T-helper 1 cell treated with Interleukin-12 subunit alpha and Interleukin-12 subunit beta and Interleukin-4 antibody, amounts not matched to agents 30 ng/mL and 1 ng/mL, for 36 hours (primary cell): ENCODE measurements around the gene KIAA1549. TPM values are rescaled to one million over a fixed set of nuclear protein-coding genes. Genes with fewer than 3 reads are reported as not detected.
"Not testable (repeated sequence)": the region's sequence is repeated elsewhere in the genome, so short reads cannot be mapped to it uniquely, and the experiment has no call there.

Experiments
- intact Hi-C: fragments of 100-400 bp; cut with micrococcal nuclease; formaldehyde crosslinking; loops from one replicate; pipeline ENCODE4 v1.15.1; 2024
- total RNA-seq: library from RNA; stranded (reverse); gene quantifications from 2 replicates; pipeline ENCODE4 v1.2.3, GENCODE V29; 2022

Gene KIAA1549
- total RNA-seq, 1 donor from 2014 or later = 0.42 TPM

- intact Hi-C loops = no loop called here
Measured at GRCh38 chr7:138945154-138945553, 36.0 kb downstream of the KIAA1549 start.

- intact Hi-C loops = no loop called here
Measured at GRCh38 chr7:138944592-138944991, 36.6 kb downstream of the KIAA1549 start.

GRCh38 chr7:138943061-138943460 is 38.1 kb downstream of the KIAA1549 start:
- intact Hi-C loops = no loop called here

GRCh38 chr7:138941545-138941944 is 39.6 kb downstream of the KIAA1549 start:
- intact Hi-C loops = no loop called here

GRCh38 chr7:138940602-138941001 is 40.6 kb downstream of the KIAA1549 start:
- intact Hi-C loops = not testable (repeated sequence)

GRCh38 chr7:138937484-138937883 is 43.7 kb downstream of the KIAA1549 start:
- intact Hi-C loops = no loop called here

- intact Hi-C loops = no loop called here
Measured at GRCh38 chr7:138935465-138936011, 45.7 kb downstream of the KIAA1549 start.

- intact Hi-C loops = no loop called here
Measured at GRCh38 chr7:138934861-138935260, 46.3 kb downstream of the KIAA1549 start.

GRCh38 chr7:138934367-138934766 is 46.8 kb downstream of the KIAA1549 start:
- intact Hi-C loops = no loop called here

- intact Hi-C loops = no loop called here
Measured at GRCh38 chr7:138932870-138933269, 48.3 kb downstream of the KIAA1549 start.

- intact Hi-C loops = no loop called here
Measured at GRCh38 chr7:138932427-138932826, 48.8 kb downstream of the KIAA1549 start.

GRCh38 chr7:138929969-138930368 is 51.2 kb downstream of the KIAA1549 start:
- intact Hi-C loops = no loop called here

- intact Hi-C loops = no loop called here
Measured at GRCh38 chr7:138926241-138926612, 55.0 kb downstream of the KIAA1549 start.

GRCh38 chr7:138924501-138925225 is 56.5 kb downstream of the KIAA1549 start:
- intact Hi-C loops = no loop called here

- intact Hi-C loops = no loop called here
Measured at GRCh38 chr7:138921277-138921676, 59.9 kb downstream of the KIAA1549 start.

- intact Hi-C loops = no loop called here
Measured at GRCh38 chr7:138919911-138920310, 61.3 kb downstream of the KIAA1549 start.

- intact Hi-C loops = no loop called here
Measured at GRCh38 chr7:138919216-138919615, 62.0 kb downstream of the KIAA1549 start.

GRCh38 chr7:138918756-138919155 is 62.4 kb downstream of the KIAA1549 start:
- intact Hi-C loops = no loop called here

GRCh38 chr7:138918176-138918575 is 63.0 kb downstream of the KIAA1549 start:
- intact Hi-C loops = no loop called here

- intact Hi-C loops = no loop called here
Measured at GRCh38 chr7:138917771-138918170, 63.4 kb downstream of the KIAA1549 start.

GRCh38 chr7:138916731-138917130 is 64.5 kb downstream of the KIAA1549 start:
- intact Hi-C loops = no loop called here

- intact Hi-C loops = no loop called here
Measured at GRCh38 chr7:138916275-138916674, 64.9 kb downstream of the KIAA1549 start.

- intact Hi-C loops = no loop called here
Measured at GRCh38 chr7:138913783-138914182, 67.4 kb downstream of the KIAA1549 start.
